Measurements from ENCODE around the gene CCL19.

- no peak for TF ChIP-seq EZH2 (IDR thresholded peaks at IDR 0.05)
- peak in 2 of 3 experiments; percentile 43 to 45; a peak in 4 of 6 replicates for TF ChIP-seq CTCF (IDR thresholded peaks at IDR 0.05 in 2 of 3, conservative IDR thresholded peaks at IDR 0.05 in 1 of 3; ENCODE audit: borderline replicate concordance in 1 of 3, insufficient read depth in 1 of 3, low read depth in 2 of 3, low read length in 2 of 3)
- TF ChIP-seq POLR2AphosphoS5 (IDR thresholded peaks at IDR 0.05; ENCODE audit: low read depth, low read length), result peak; percentile 86
- TF ChIP-seq POLR2A (IDR thresholded peaks at IDR 0.05; ENCODE audit: borderline replicate concordance, extremely low read depth, insufficient read depth, insufficient read length), result peak; percentile 85
- TF ChIP-seq, protein P1, sequence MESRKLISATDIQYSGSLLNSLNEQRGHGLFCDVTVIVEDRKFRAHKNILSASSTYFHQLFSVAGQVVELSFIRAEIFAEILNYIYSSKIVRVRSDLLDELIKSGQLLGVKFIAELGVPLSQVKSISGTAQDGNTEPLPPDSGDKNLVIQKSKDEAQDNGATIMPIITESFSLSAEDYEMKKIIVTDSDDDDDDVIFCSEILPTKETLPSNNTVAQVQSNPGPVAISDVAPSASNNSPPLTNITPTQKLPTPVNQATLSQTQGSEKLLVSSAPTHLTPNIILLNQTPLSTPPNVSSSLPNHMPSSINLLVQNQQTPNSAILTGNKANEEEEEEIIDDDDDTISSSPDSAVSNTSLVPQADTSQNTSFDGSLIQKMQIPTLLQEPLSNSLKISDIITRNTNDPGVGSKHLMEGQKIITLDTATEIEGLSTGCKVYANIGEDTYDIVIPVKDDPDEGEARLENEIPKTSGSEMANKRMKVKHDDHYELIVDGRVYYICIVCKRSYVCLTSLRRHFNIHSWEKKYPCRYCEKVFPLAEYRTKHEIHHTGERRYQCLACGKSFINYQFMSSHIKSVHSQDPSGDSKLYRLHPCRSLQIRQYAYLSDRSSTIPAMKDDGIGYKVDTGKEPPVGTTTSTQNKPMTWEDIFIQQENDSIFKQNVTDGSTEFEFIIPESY (IDR thresholded peaks at IDR 0.05; ENCODE audit: extremely low read depth, insufficient replicate concordance, low read length), result no peak
- TF ChIP-seq, protein P2, sequence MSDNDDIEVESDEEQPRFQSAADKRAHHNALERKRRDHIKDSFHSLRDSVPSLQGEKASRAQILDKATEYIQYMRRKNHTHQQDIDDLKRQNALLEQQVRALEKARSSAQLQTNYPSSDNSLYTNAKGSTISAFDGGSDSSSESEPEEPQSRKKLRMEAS (IDR thresholded peaks at IDR 0.05), result no peak
- no peak for TF ChIP-seq EZH2phosphoT487 (IDR thresholded peaks at IDR 0.05; ENCODE audit: borderline replicate concordance)
- no peak for TF ChIP-seq RAD21 (IDR thresholded peaks at IDR 0.05; ENCODE audit: low read depth)
Measured at GRCh38 chr9:34646211-34647083, 44.6 kb downstream of the CCL19 start, which contains the start of gene GALT.

All from HCT116 (cell line).